Naive thymus-derived CD8-positive, alpha-beta T cell (primary cell): Measurements from ENCODE around the gene USPL1. TPM values are rescaled to one million over a fixed set of nuclear protein-coding genes. Genes with fewer than 3 reads are reported as not detected.

Source experiments
- ATAC-seq, 2 donors: fragments of 150-1000 bp; cut with Tn5 transposase in 1 of 2; sonication (Bioruptor Pico), chemical (Tn5 transposase) in 1 of 2; 1 replicate in 1 of 2; 2 replicates in 1 of 2; pipeline ENCODE4 v1.10.0; 2021; ENCODE audit warnings: mild to moderate bottlenecking in 2 of 2, moderate library complexity in 2 of 2
- POLR2A ChIA-PET: fragments of 350-600 bp; sonication (Branson Sonifier 250); formaldehyde crosslinking; loops from one replicate; lab custom pipeline; 2021; ENCODE audit warnings: antibody characterized with exemption; lab: Charles Lee
- DNase-seq, 10 donors: peaks; one replicate each; pipeline versions ENCODE4 v3.0.0 to v3.0.0-alpha.2; 2020 to 2022
- H3K27ac Mint-ChIP-seq, 10 donors: one replicate each; pipeline ENCODE4 v1.8.0; 2020 to 2022; ENCODE audit warnings: mild to moderate bottlenecking in 10 of 10, mixed read lengths in 10 of 10, moderate library complexity in 4 of 10, inconsistent platforms in 1 of 10
- H3K27me3 Mint-ChIP-seq, 5 donors: one replicate each; pipeline ENCODE4 v1.8.0; 2021 to 2022; ENCODE audit warnings: mixed read lengths in 5 of 5
- H3K36me3 Mint-ChIP-seq, 3 donors: one replicate each; pipeline ENCODE4 v1.8.0; 2020 to 2022; ENCODE audit warnings: mixed read lengths in 3 of 3, mild to moderate bottlenecking in 2 of 3, inconsistent platforms in 1 of 3
- H3K4me1 Mint-ChIP-seq, 4 donors: one replicate each; pipeline ENCODE4 v1.8.0; 2021 to 2022; ENCODE audit warnings: mixed read lengths in 4 of 4
- H3K4me3 Mint-ChIP-seq, 10 donors: one replicate each; pipeline ENCODE4 v1.8.0; 2020 to 2022; ENCODE audit warnings: mild to moderate bottlenecking in 10 of 10, mixed read lengths in 10 of 10, moderate library complexity in 6 of 10, inconsistent platforms in 1 of 10
- H3K9me3 Mint-ChIP-seq, 9 donors: one replicate each; pipeline ENCODE4 v1.8.0; 2020 to 2022; ENCODE audit warnings: mixed read lengths in 9 of 9, mild to moderate bottlenecking in 3 of 9, inconsistent platforms in 1 of 9, moderate library complexity in 1 of 9
- polyA plus RNA-seq, 3 donors: library from polyadenylated mRNA; unstranded; fragments of 300-500 nt; fragmentation: Illumina TruSeq; gene quantifications; one replicate each; pipeline ENCODE4 v1.2.3, GENCODE V29; 2021
- total RNA-seq, 8 experiments: library from RNA in 2 of 8; stranded (reverse) in 2 of 8; gene quantifications; one replicate each; pipeline ENCODE4 v1.2.3 and lab custom pipeline; 2021 to 2026

Gene USPL1
- total and polyA plus RNA-seq, 5 experiments from 2014 or later = 13.4 to 31.1 (median 17.6) TPM

DNA sequence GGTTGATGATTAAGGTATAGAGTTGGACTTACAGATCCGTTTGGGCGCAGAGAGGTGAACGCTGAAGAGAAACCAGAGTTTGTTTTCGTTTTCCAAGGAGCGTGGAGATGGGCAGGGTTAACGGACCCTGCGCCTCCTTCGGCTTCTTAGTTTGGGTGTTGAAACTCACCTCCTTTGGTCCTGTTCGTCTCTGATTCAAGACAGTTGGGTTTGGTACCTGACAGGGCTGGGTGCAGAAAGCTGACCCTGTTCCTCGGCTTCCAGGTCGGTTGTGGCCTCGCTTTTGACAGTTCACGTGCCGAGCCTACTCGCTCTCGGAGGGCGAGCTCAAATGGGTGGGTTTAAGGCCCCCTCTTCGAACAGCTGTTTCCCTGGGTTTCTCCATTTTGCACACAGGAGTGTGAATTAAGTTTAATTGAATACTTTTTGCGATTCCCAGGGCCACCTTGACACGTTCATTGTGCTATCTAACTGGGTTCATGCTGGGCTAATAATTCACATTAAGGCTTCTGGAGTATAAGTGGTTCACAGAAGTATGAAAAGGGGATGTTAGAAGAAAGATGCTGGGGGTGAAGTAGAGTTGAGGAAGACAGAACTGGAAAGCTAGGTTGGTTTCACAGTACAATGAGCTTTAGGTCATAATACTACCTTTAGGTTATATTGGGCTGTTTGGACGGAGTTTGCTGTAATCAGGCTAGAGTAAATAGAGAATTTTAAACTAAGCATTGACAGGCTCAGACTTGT lies 638 bp downstream of the USPL1 start:
- DNase-seq = peak in 5 of 10 donors; percentile 4 to 60 (median 27)
- Mint-ChIP-seq H3K27me3 (no peaks in the 10 kb centered on the region), H3K4me3 (no peak overlapping the region), H3K36me3 (peaks cover 0 to 23% (median 2%) of the 10 kb centered on the region in 3 donors), H3K9me3 (no peaks in the 10 kb centered on the region), H3K27ac (no peak overlapping the region), H3K4me1 (peaks cover 8 to 38% (median 29%) of the 10 kb centered on the region in 4 donors)
- POLR2A ChIA-PET = interaction anchor here (0.7 to 4.0 kb wide), 16 partner anchors 9 to 1696 kb away, joined by 3 to 82 read pairs (median 6); partner anchors contain the start of genes ALOX5AP, BRCA2, HMGB1 and SLC7A1
- ATAC-seq = peak; percentile 2 to 9

- Mint-ChIP-seq H3K4me1 (peaks cover 5 to 37% (median 27%) of the 10 kb centered on the region in 4 donors), H3K27ac (no peak overlapping the region), H3K36me3 (peaks cover 1 to 24% (median 2%) of the 10 kb centered on the region in 3 donors), H3K4me3 (no peak overlapping the region), H3K9me3 (no peaks in the 10 kb centered on the region), H3K27me3 (no peaks in the 10 kb centered on the region)
- no peak for DNase-seq
- ATAC-seq = no peak
- POLR2A ChIA-PET = interaction anchor here (3.2 to 4.0 kb wide), 2 partner anchors 154 to 224 kb away, joined by 18 to 82 read pairs; partner anchors contain the start of gene HMGB1
Measured at GRCh38 chr13:30618930-30619279, 1.2 kb downstream of the USPL1 start.

DNA sequence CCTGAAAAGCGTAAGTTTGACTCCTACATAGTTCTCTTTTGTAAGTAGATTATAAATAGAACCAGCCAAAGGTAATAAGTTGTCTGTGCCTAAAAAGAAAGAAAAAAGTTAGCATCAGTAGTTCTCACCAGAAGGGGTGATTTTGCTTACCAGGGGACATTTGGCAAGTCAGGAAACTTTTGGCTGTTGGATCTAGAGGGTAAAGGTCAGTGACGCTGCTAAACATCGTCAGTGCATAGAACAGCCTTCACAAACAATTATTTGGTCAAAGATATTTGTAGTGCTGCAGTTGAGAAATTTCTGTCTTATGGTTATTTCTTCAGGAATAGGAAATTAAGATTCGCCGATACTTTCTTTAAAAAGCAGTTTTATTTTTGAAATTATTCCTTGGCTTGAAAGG lies 2.0 kb downstream of the USPL1 start:
- POLR2A ChIA-PET = no interaction called here
- Mint-ChIP-seq H3K9me3 (no peaks in the 10 kb centered on the region), H3K36me3 (peaks cover 3 to 31% (median 4%) of the 10 kb centered on the region in 3 donors), H3K27ac (peak overlapping the region in 4 of 10 donors; percentile 19 to 75 (median 60)), H3K27me3 (no peaks in the 10 kb centered on the region), H3K4me3 (peak overlapping the region in 1 of 10 donors; percentile 74), H3K4me1 (peaks cover 6 to 34% (median 28%) of the 10 kb centered on the region in 4 donors)
- ATAC-seq (no peak), DNase-seq (no peak)

- ATAC-seq (no peak), DNase-seq (no peak)
- Mint-ChIP-seq H3K4me3 (peak overlapping the region in 1 of 10 donors; percentile 6), H3K27me3 (no peaks in the 10 kb centered on the region), H3K36me3 (peaks cover 3 to 38% (median 8%) of the 10 kb centered on the region in 3 donors), H3K4me1 (peaks cover 9 to 33% (median 28%) of the 10 kb centered on the region in 4 donors), H3K9me3 (no peaks in the 10 kb centered on the region), H3K27ac (peak overlapping the region in 1 of 10 donors; percentile 19)
- POLR2A ChIA-PET = interaction anchor here (1.2 kb wide), 1 partner anchor 123 kb away, joined by 3 read pairs; no protein-coding TSS in a partner anchor
Measured at GRCh38 chr13:30620941-30621340, 3.2 kb downstream of the USPL1 start.

DNA sequence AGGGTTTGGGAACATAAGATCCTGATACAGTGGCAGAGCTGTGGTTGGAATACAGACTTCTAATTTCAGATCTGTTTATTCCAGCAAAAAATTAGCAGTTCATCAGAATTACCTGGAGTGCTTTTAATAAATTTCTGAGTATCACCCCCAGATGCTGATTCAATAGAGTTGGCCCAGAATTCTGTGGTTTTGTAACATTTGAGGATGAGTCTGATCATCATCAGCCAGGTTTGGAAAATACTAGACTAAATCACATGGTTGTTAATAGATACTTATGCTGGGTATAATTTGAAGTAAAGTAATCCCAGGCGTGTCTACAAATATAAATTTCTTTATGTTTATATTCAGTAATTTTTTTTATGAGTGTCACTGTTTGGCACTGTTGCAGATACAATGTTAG lies 4.8 kb downstream of the USPL1 start:
- Mint-ChIP-seq H3K4me1 (peaks cover 9 to 41% (median 34%) of the 10 kb centered on the region in 4 donors), H3K27me3 (no peaks in the 10 kb centered on the region), H3K9me3 (no peaks in the 10 kb centered on the region), H3K4me3 (no peak overlapping the region), H3K36me3 (peaks cover 3 to 41% (median 8%) of the 10 kb centered on the region in 3 donors), H3K27ac (peak overlapping the region in 2 of 10 donors; percentile 17 to 20)
- DNase-seq (no peak), ATAC-seq (no peak)
- POLR2A ChIA-PET = no interaction called here

DNA sequence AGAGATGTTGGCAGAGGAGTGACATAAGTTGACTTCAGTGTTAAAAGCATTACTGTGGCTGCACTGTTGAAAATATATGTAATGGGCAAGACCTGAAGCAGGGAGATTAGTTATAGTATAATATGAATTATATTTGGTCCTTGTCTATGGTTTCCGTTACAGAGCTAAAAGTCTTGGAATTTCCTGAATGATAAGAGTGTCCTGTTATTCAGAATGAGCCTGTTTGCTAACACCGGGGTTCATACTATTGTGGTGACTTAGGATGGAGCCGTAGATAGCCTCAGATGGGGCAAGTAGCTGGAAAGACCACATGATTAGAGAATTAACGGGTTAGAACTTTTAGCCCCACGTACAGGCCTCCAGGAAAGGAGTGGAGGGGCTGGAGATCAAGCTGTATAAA lies 5.7 kb downstream of the USPL1 start:
- ATAC-seq (no peak), DNase-seq (no peak)
- POLR2A ChIA-PET = interaction anchor here (0.5 kb wide), 1 partner anchor 534 kb away, joined by 5 read pairs; no protein-coding TSS in a partner anchor
- H3K4me3 Mint-ChIP-seq = no peak overlapping the region
- peaks cover 3 to 45% (median 9%) of the 10 kb centered on the region in 3 donors for H3K36me3 Mint-ChIP-seq
- peak overlapping the region in 4 of 10 donors; percentile 4 to 69 (median 40) for H3K27ac Mint-ChIP-seq
- H3K27me3 Mint-ChIP-seq = no peaks in the 10 kb centered on the region
- no peaks in the 10 kb centered on the region for H3K9me3 Mint-ChIP-seq
- H3K4me1 Mint-ChIP-seq = peaks cover 11 to 47% (median 39%) of the 10 kb centered on the region in 4 donors

GRCh38 chr13:30624630-30625029 lies 6.9 kb downstream of the USPL1 start:
- H3K9me3 Mint-ChIP-seq = no peaks in the 10 kb centered on the region
- peak overlapping the region in 2 of 10 donors; percentile 0 to 4 for H3K4me3 Mint-ChIP-seq
- no peak for DNase-seq
- H3K27ac Mint-ChIP-seq = peak overlapping the region in 3 of 10 donors; percentile 22 to 72 (median 33)
- POLR2A ChIA-PET = no interaction called here
- H3K4me1 Mint-ChIP-seq = peaks cover 14 to 58% (median 49%) of the 10 kb centered on the region in 4 donors
- H3K27me3 Mint-ChIP-seq = no peaks in the 10 kb centered on the region
- ATAC-seq = no peak
- H3K36me3 Mint-ChIP-seq = peaks cover 3 to 57% (median 13%) of the 10 kb centered on the region in 3 donors

- POLR2A ChIA-PET = no interaction called here
- Mint-ChIP-seq H3K9me3 (peaks cover 0 to 4% (median 0%) of the 10 kb centered on the region in 9 donors), H3K27me3 (no peaks in the 10 kb centered on the region), H3K4me3 (no peak overlapping the region), H3K27ac (peak overlapping the region in 4 of 10 donors; percentile 20 to 76 (median 63)), H3K4me1 (peaks cover 17 to 63% (median 59%) of the 10 kb centered on the region in 4 donors), H3K36me3 (peaks cover 21 to 72% (median 42%) of the 10 kb centered on the region in 3 donors)
- DNase-seq = no peak
- no peak for ATAC-seq
Measured at GRCh38 chr13:30629527-30629926, 11.8 kb downstream of the USPL1 start.

GRCh38 chr13:30633861-30634260 lies 16.1 kb downstream of the USPL1 start:
- peak overlapping the region in 1 of 10 donors; percentile 75 for H3K27ac Mint-ChIP-seq
- peaks cover 0 to 4% (median 0%) of the 10 kb centered on the region in 9 donors for H3K9me3 Mint-ChIP-seq
- H3K4me1 Mint-ChIP-seq = peaks cover 24 to 75% (median 72%) of the 10 kb centered on the region in 4 donors
- no peak for DNase-seq
- peaks cover 26 to 90% (median 50%) of the 10 kb centered on the region in 3 donors for H3K36me3 Mint-ChIP-seq
- POLR2A ChIA-PET = interaction anchor here (0.7 kb wide), 1 partner anchor 514 kb away, joined by 9 read pairs; no protein-coding TSS in a partner anchor
- peak overlapping the region in 7 of 10 donors; percentile 1 to 60 (median 33) for H3K4me3 Mint-ChIP-seq
- no peak for ATAC-seq
- no peaks in the 10 kb centered on the region for H3K27me3 Mint-ChIP-seq

GRCh38 chr13:30634838-30635237 lies 17.1 kb downstream of the USPL1 start:
- H3K27ac Mint-ChIP-seq = no peak overlapping the region
- peaks cover 31 to 88% (median 49%) of the 10 kb centered on the region in 3 donors for H3K36me3 Mint-ChIP-seq
- DNase-seq = no peak
- peak overlapping the region in 7 of 10 donors; percentile 7 to 69 (median 42) for H3K4me3 Mint-ChIP-seq
- H3K4me1 Mint-ChIP-seq = peaks cover 21 to 69% (median 66%) of the 10 kb centered on the region in 4 donors
- peaks cover 0 to 4% (median 0%) of the 10 kb centered on the region in 9 donors for H3K9me3 Mint-ChIP-seq
- no peaks in the 10 kb centered on the region for H3K27me3 Mint-ChIP-seq
- POLR2A ChIA-PET = interaction anchor here (1.0 kb wide), 1 partner anchor 17 kb away, joined by 3 read pairs; the partner anchor contains the start of gene USPL1
- no peak for ATAC-seq

DNA sequence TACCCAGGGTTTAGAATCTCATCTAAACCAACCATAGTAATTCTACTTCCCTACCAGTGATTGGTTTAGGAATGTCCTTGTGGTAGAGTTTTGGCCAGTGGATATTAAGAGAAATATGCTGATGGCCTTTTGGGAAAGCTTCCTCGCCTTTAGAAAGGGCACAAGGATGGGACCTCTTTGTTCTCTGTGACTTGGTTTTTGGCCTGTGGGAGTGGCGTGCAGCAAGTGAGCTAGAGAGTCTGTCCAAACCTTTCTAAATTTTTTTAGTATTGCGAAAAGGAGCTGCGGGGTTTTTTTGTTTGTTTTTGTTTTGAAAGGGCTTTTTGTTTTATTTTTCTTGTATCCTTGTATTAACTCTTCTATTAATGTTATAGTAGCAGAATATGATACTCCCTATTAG lies 20.6 kb downstream of the USPL1 start:
- Mint-ChIP-seq H3K27ac (peak overlapping the region in 2 of 10 donors; percentile 57 to 65), H3K4me3 (peak overlapping the region in 1 of 10 donors; percentile 1), H3K36me3 (peaks cover 18 to 89% (median 41%) of the 10 kb centered on the region in 3 donors), H3K9me3 (peaks cover 0 to 4% (median 0%) of the 10 kb centered on the region in 9 donors), H3K27me3 (no peaks in the 10 kb centered on the region), H3K4me1 (peaks cover 25 to 62% (median 52%) of the 10 kb centered on the region in 4 donors)
- POLR2A ChIA-PET = no interaction called here
- no peak for DNase-seq
- ATAC-seq = no peak

- peaks cover 10 to 87% (median 29%) of the 10 kb centered on the region in 3 donors for H3K36me3 Mint-ChIP-seq
- no peaks in the 10 kb centered on the region for H3K9me3 Mint-ChIP-seq
- ATAC-seq (no peak), DNase-seq (no peak)
- H3K27me3 Mint-ChIP-seq = no peaks in the 10 kb centered on the region
- no peak overlapping the region for H3K4me3 Mint-ChIP-seq
- POLR2A ChIA-PET = interaction anchor here (0.6 to 0.9 kb wide), 2 partner anchors 12 to 22 kb away, joined by 3 read pairs; partner anchors contain the start of gene USPL1
- peaks cover 21 to 52% (median 41%) of the 10 kb centered on the region in 4 donors for H3K4me1 Mint-ChIP-seq
- peak overlapping the region in 2 of 10 donors; percentile 4 to 15 for H3K27ac Mint-ChIP-seq
Measured at GRCh38 chr13:30639671-30640070, 22.0 kb downstream of the USPL1 start.
